HG03280 (cell line): ENCODE results near the gene ATP8A2.

ENCODE experiments used
- ATAC-seq: cut with Tn5 transposase; IDR thresholded peaks from one replicate; pipeline ENCODE4 v1.9.1; 2021; ENCODE audit warnings: mild to moderate bottlenecking, moderate library complexity; ENCODE audit not compliant: unreplicated experiment

Gene ATP8A2

DNA sequence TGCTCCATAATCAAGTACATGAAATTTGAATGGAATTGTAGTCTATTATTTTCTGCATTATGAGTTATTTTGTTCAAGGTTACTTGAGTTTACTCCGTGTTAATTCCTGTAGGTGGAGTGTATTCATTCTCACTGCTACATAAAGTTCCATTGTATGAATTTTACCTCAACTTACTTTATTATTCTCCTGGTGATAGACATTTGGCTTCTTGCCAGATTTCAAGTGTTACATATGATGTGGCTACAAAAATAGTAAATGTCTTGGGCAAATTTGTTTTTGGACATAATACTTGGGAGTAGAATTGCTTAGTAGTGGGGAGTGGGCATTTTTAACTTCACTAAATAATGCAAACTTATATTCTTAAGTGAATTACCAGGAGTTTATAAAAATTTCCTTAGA lies 351.1 kb downstream of the ATP8A2 start:
- no peak for ATAC-seq

DNA sequence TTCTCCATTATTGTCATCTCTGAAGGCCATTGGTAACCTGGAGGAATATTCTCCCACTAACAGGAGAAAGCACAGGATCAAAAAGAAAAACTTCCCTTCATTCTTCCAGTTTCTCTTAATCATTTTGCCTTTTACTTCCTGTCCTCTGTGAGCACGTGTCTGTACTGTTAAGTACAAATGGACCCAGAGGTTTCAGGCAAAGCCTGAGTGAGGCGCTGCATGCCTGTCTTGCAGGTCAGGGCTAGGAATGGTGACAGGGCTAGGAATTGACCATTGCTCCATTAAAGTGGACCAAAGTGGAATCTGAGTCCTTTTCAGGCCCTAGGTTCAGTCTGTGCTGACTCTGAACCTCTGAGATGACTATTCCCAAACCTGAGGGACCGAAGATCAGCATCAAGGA lies 353.3 kb downstream of the ATP8A2 start:
- no peak for ATAC-seq

DNA sequence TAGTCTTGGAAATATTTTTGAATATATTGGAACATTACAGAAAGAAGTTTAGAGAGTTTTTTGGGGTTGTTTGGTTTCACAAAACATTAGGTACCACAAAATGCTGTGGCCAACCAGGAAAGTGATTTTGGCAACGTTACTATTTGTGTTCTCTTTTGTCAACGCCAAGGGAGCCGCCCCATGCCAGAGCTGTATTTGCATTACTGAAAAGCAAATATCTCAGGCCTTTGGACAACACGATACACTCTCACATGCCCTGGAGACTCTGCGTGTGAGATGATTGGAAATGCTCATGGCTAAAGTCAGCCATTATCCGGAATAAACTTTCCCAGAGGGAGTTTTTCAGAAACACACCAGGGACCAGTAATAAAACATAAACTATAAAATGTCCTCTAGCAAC lies 355.5 kb downstream of the ATP8A2 start:
- no peak for ATAC-seq

DNA sequence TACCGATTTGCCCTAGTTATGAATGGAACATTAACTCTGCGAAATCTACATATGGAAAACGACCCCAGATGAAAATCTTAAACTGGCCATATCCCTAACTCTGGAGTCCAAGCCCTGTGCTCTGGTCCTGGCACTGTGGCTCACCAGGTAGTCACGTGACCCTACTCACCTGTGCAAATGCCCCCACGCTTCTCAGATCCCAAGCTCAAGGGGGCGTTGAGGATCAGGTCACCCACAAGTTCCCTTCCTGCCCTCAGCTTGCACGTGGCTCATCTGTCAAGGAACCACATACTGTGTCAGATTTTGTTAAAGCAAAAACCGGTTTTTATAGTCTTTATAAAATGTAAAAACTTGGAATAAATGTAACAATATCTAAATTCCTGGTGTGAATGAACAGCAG lies 356.0 kb downstream of the ATP8A2 start:
- no peak for ATAC-seq

DNA sequence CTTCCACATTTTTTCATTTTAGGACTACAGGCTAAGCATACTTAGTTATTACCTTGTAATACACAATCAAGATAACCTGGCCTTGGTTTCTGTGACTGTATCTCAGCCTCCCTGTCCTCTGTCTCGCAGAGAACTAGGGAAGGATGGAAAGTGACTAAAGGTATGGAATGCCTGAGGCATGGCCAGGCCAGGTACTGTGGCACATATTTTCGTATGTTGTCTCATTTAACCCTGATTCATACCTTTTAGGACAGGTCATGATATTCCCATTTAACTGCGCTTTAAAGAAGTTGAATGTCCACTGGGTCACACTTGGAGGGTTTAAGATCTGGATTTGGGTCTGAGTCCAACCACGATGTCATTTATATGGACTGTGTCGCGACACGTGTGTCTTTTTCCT lies 357.4 kb downstream of the ATP8A2 start:
- ATAC-seq = no peak

- ATAC-seq = no peak
These were observed 359.3 kb downstream of the ATP8A2 start for GRCh38 chr13:25731037-25731436.

DNA sequence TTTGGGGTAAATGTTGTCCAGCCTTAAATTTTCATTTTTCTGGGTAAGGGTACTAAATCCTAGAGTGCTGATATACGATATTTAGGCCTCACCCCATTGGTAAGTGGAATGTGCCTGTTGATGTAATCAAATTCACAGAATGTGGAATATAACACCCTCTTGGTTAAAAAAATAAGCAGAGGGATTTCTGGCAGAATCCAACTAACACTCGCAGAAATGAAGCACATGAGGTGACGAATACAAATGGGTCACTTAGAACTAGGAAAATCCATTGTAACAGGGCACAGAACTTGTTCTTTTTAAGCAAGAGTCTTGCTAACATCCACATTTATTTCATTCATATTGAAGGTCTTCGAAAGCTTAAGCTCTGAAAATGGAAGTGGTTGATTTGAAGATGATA lies 359.8 kb downstream of the ATP8A2 start:
- no peak for ATAC-seq

GRCh38 chr13:25732111-25732865 lies 360.5 kb downstream of the ATP8A2 start:
- no peak for ATAC-seq

- ATAC-seq = no peak
These were observed 361.3 kb downstream of the ATP8A2 start for GRCh38 chr13:25733001-25733491.

DNA sequence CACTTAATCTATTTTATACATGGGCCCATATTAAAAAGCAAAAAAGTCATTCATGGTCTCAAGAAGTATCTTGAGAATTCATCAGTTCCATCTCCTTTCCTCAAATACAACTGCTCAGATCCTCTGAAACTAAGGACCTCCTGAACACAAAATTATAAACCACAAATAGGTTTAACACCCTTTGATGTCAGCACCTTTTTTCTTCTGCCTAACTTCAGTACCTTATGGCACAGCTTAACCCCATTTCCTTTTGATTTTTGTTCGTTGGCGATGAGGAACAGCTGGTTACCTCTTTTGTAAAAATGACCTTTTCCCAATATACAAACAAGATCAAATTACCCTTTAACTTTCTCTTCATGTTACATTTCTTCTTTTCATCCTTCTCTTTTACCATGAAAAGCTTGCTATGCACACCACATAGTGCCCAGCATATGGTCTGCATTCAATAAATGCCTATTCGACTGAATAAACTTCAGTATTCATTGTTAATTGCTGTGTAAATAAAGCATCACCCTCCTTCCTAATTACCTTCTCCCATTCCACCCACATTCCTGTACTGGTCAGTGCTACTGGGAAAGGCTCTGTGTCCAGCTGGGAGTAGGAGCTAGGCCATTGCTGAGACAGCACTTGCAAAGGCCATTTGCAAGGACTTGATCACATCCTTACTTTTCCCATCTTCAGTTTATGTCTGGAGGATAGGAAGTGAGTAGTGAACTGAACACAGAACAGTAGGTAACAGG lies 362.1 kb downstream of the ATP8A2 start:
- ATAC-seq = no peak

- no peak for ATAC-seq
These were observed 366.8 kb downstream of the ATP8A2 start for GRCh38 chr13:25738342-25739196.

GRCh38 chr13:25739376-25739775 lies 367.6 kb downstream of the ATP8A2 start:
- ATAC-seq = no peak

DNA sequence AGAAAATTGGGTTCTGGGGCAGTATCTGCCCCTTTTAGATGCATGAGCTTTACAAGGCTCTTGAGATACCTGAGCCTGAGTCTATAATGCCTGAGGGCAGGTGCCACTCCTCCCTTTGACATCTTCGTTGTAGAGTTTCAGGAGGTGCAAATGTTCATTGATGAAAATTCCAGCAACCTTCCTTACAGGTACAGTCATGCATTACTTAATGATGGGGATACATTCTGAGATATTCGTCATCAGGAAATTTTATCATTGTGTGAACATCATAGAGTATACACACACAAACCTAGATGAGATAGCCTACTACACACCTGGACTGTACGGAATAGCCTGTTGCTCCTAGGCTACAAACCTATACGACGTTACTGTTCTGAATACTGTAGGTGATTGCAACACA lies 370.0 kb downstream of the ATP8A2 start:
- ATAC-seq = no peak

- no peak for ATAC-seq
These were observed 370.4 kb downstream of the ATP8A2 start for GRCh38 chr13:25742220-25742619.

DNA sequence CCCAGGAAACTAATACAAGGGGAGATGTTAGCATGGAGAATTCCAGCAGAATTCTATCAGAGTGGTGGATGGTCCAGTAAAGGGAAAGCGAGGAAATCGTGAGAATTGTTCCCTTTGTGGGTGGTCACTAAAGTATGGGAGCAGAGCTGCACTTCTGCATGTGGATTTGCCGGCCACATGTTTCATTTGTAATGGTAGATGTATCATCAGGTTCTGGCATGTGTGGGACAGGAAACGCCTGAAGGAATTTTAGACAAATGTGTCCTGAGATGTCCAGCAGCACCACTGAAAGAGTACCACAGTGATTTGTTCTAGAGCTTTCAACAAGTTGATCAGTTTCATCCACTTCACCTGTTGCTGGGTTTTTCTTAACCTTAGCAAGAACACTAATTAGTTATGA lies 371.6 kb downstream of the ATP8A2 start:
- no peak for ATAC-seq

GRCh38 chr13:25744178-25744577 lies 372.4 kb downstream of the ATP8A2 start:
- no peak for ATAC-seq

GRCh38 chr13:25746131-25746530 lies 374.4 kb downstream of the ATP8A2 start:
- ATAC-seq = no peak

- no peak for ATAC-seq
These were observed 381.3 kb downstream of the ATP8A2 start for GRCh38 chr13:25752957-25753551.

GRCh38 chr13:25753976-25754375 lies 382.2 kb downstream of the ATP8A2 start:
- no peak for ATAC-seq

GRCh38 chr13:25756251-25756650 lies 384.5 kb downstream of the ATP8A2 start:
- no peak for ATAC-seq

- ATAC-seq = no peak
These were observed 385.1 kb downstream of the ATP8A2 start for GRCh38 chr13:25756912-25757311.
